ENCODE measurements around the gene VCL. TPM values are rescaled to one million over a fixed set of nuclear protein-coding genes. Genes with fewer than 3 reads are reported as not detected.

VCL gene
- total RNA-seq, 1 experiment from 2014 or later, result 291 TPM

- Histone ChIP-seq H3K23ac (ENCODE audit: insufficient read length, low read depth, low read length) (no peak overlapping the region), H3K4me1 (ENCODE audit: insufficient read depth, low read length) (peaks cover 9% of the 10 kb centered on the region; the same call in 1 of the 2 replicates), H2BK15ac (ENCODE audit: low read depth, low read length) (no peak overlapping the region), H4K20me1 (ENCODE audit: control insufficient read depth, insufficient read depth, insufficient read length) (no peaks in the 10 kb centered on the region), H3K4ac (ENCODE audit: low read depth, low read length) (peak overlapping the region; percentile 58; the same call in 1 of the 2 replicates), H3K79me1 (ENCODE audit: insufficient read depth, low read depth, low read length, poor library complexity, severe bottlenecking) (no peaks in the 10 kb centered on the region), H4K8ac (replicated peaks; ENCODE audit: insufficient read length, low read depth, low read length) (no peak overlapping the region), H3K18ac (ENCODE audit: insufficient read length, low read depth, low read length) (peak overlapping the region; percentile 91), H3K14ac (ENCODE audit: insufficient read depth, low read length) (peak overlapping the region; percentile 77; the same call in 1 of the 2 replicates), H2BK12ac (ENCODE audit: insufficient read length, low read depth, low read length) (peak overlapping the region; percentile 27), H2BK5ac (ENCODE audit: insufficient read length, low read length) (peak overlapping the region; percentile 70), H2BK120ac (ENCODE audit: low read depth, low read length, poor library complexity, severe bottlenecking) (peak overlapping the region; percentile 95), H3K56ac (ENCODE audit: insufficient read length, low read depth, low read length) (peak overlapping the region; percentile 57), H2AFZ (ENCODE audit: low read length) (no peak overlapping the region), H3K27ac (ENCODE audit: insufficient read length, low read depth, low read length) (peak overlapping the region; percentile 98), H3K9ac (ENCODE audit: extremely low read depth, insufficient read length, low read length) (peak overlapping the region; percentile 35), H3K27me3 (ENCODE audit: insufficient read depth, low read length) (no peaks in the 10 kb centered on the region), H4K5ac (ENCODE audit: insufficient read length, low read depth, low read length) (no peak overlapping the region), H3K79me2 (ENCODE audit: insufficient read depth, low read length) (no peaks in the 10 kb centered on the region), H3K23me2 (ENCODE audit: insufficient read length, low read depth, low read length, poor library complexity, severe bottlenecking) (no peaks in the 10 kb centered on the region), H3T11ph (ENCODE audit: low read length) (peak overlapping the region; percentile 61), H2BK20ac (ENCODE audit: low read depth, low read length, poor library complexity, severe bottlenecking) (no peak overlapping the region), H3K4me2 (ENCODE audit: insufficient read depth, insufficient read length, low read length) (peak overlapping the region; percentile 29), H2AK5ac (ENCODE audit: insufficient read length, low read length) (peak overlapping the region; percentile 21), H3K9me3 (ENCODE audit: control insufficient read depth, low read depth, low read length) (no peaks in the 10 kb centered on the region), H4K91ac (ENCODE audit: insufficient read length, low read depth, low read length) (peak overlapping the region; percentile 22)
- Mint-ChIP-seq H3K27ac (peak overlapping the region; percentile 99 to 100 (median 100)), H3K4me3 (peak overlapping the region; percentile 41 to 67), H3K4me1 (peaks cover 47 to 72% of the 10 kb centered on the region in 2 experiments), H3K27me3 (ENCODE audit: low read depth) (no peaks in the 10 kb centered on the region), H3K9me3 (no peaks in the 10 kb centered on the region), H3K36me3 (ENCODE audit: insufficient read depth in 1 of 3, low read depth in 3 of 3) (no peaks in the 10 kb centered on the region)
- DNase-seq, result peak; percentile 98
- no peak for TF ChIP-seq CTCF (conservative IDR thresholded peaks at IDR 0.05)
- no CpG with 5 or more reads among the region's 16 CpGs for WGBS (ENCODE audit: extremely low coverage, insufficient read length, low lambda C conversion rate)
Measured at GRCh38 chr10:73965890-73966768, 31.8 kb upstream of the VCL start.

Measured in H9 (cell line).